ENCODE results near the gene FBXO34.

FBXO34 gene

GRCh38 chr14:55301437-55302121 is 30.4 kb downstream of the FBXO34 start:
- H2AFZ ChIP-seq (ENCODE audit: low read depth, low read length): no peak overlapping the region
- no peak for TF ChIP-seq EZH2 (IDR thresholded peaks at IDR 0.05; ENCODE audit: borderline replicate concordance, low read depth, low read length, severe bottlenecking)
- TF ChIP-seq CTCF (IDR thresholded peaks at IDR 0.05; ENCODE audit: borderline replicate concordance, extremely low read depth, low read length, poor library complexity, severe bottlenecking): no peak
- peaks cover 88% of the 10 kb centered on the region for H3K79me2 ChIP-seq (ENCODE audit: insufficient read depth, low read length)
- no peak overlapping the region for H3K4me2 ChIP-seq (ENCODE audit: insufficient read depth, low read length)
- no peak overlapping the region for H3K9ac ChIP-seq (ENCODE audit: low read depth, low read length)
- no peaks in the 10 kb centered on the region for H3K9me3 ChIP-seq (ENCODE audit: insufficient read depth, low read length, severe bottlenecking)
- 0 out of 2 replicates have a peak, but pooled peaks cover 8% of the 10 kb centered on the region for H3K36me3 ChIP-seq (ENCODE audit: insufficient read depth, low read length)
- no peaks in the 10 kb centered on the region for H3K27me3 ChIP-seq (ENCODE audit: insufficient read depth, low read length, poor library complexity)
- H4K20me1 ChIP-seq (ENCODE audit: insufficient read depth, low read length): peaks cover 27% of the 10 kb centered on the region
- no peak overlapping the region for H3K4me3 ChIP-seq (ENCODE audit: low read depth in 1 of 2, low read length in 2 of 2)
- DNase-seq (no peak), ATAC-seq (ENCODE audit: insufficient read depth, low read depth) (0 out of 3 replicates have a peak, but pooled peaks have one; percentile 42)
- no peaks in the 10 kb centered on the region for H3K4me1 ChIP-seq (ENCODE audit: insufficient read depth, low read length)
- no peak overlapping the region for H3K27ac ChIP-seq (ENCODE audit: low read length)

- Histone ChIP-seq H3K27me3 (ENCODE audit: insufficient read depth, low read length, poor library complexity) (no peaks in the 10 kb centered on the region), H3K4me3 (ENCODE audit: low read depth in 1 of 2, low read length in 2 of 2) (no peak overlapping the region), H3K79me2 (ENCODE audit: insufficient read depth, low read length) (peaks cover 89% of the 10 kb centered on the region), H3K36me3 (ENCODE audit: insufficient read depth, low read length) (0 out of 2 replicates have a peak, but pooled peaks cover 8% of the 10 kb centered on the region), H2AFZ (ENCODE audit: low read depth, low read length) (no peak overlapping the region), H3K9me3 (ENCODE audit: insufficient read depth, low read length, severe bottlenecking) (no peaks in the 10 kb centered on the region), H3K4me1 (ENCODE audit: insufficient read depth, low read length) (no peaks in the 10 kb centered on the region), H3K4me2 (ENCODE audit: insufficient read depth, low read length) (no peak overlapping the region), H3K9ac (ENCODE audit: low read depth, low read length) (no peak overlapping the region), H3K27ac (ENCODE audit: low read length) (no peak overlapping the region), H4K20me1 (ENCODE audit: insufficient read depth, low read length) (peaks cover 27% of the 10 kb centered on the region)
- ATAC-seq (ENCODE audit: insufficient read depth, low read depth) (no peak), DNase-seq (no peak)
- TF ChIP-seq CTCF (IDR thresholded peaks at IDR 0.05; ENCODE audit: borderline replicate concordance, extremely low read depth, low read length, poor library complexity, severe bottlenecking): no peak
Observed at GRCh38 chr14:55302367-55303124, 31.3 kb downstream of the FBXO34 start.

GRCh38 chr14:55303125-55303499 is 31.9 kb downstream of the FBXO34 start:
- H3K36me3 ChIP-seq (ENCODE audit: insufficient read depth, low read length): 0 out of 2 replicates have a peak, but pooled peaks cover 8% of the 10 kb centered on the region
- H3K4me1 ChIP-seq (ENCODE audit: insufficient read depth, low read length): no peaks in the 10 kb centered on the region
- H3K27ac ChIP-seq (ENCODE audit: low read length): no peak overlapping the region
- H3K4me2 ChIP-seq (ENCODE audit: insufficient read depth, low read length): no peak overlapping the region
- no peak overlapping the region for H3K4me3 ChIP-seq (ENCODE audit: low read depth in 1 of 2, low read length in 2 of 2)
- H3K79me2 ChIP-seq (ENCODE audit: insufficient read depth, low read length): peaks cover 88% of the 10 kb centered on the region
- H3K27me3 ChIP-seq (ENCODE audit: insufficient read depth, low read length, poor library complexity): no peaks in the 10 kb centered on the region
- H2AFZ ChIP-seq (ENCODE audit: low read depth, low read length): no peak overlapping the region
- ATAC-seq (ENCODE audit: insufficient read depth, low read depth) (no peak), DNase-seq (no peak)
- H4K20me1 ChIP-seq (ENCODE audit: insufficient read depth, low read length): peaks cover 27% of the 10 kb centered on the region
- H3K9ac ChIP-seq (ENCODE audit: low read depth, low read length): no peak overlapping the region
- TF ChIP-seq CTCF (IDR thresholded peaks at IDR 0.05; ENCODE audit: borderline replicate concordance, extremely low read depth, low read length, poor library complexity, severe bottlenecking) (no peak), EZH2 (IDR thresholded peaks at IDR 0.05; ENCODE audit: borderline replicate concordance, low read depth, low read length, severe bottlenecking) (no peak)
- H3K9me3 ChIP-seq (ENCODE audit: insufficient read depth, low read length, severe bottlenecking): peaks cover 2% of the 10 kb centered on the region
